GM23248 (cell line): ENCODE results near the gene STPG1. TPM values are rescaled to one million over a fixed set of nuclear protein-coding genes. Genes with fewer than 3 reads are reported as not detected.
A peak's percentile ranks its signal among the peaks of the same experiment; 100 is the strongest.

Experiments
- DNase-seq: peaks from one replicate; pipeline ENCODE4 v3.0.0-alpha.2; 2015
- H2AFZ ChIP-seq: fragments of 200-600 bp; sonication (generic); 2 replicates; pipeline ENCODE4 v1.6.1; 2016; ENCODE audit warnings: antibody characterized with exemption
- H3F3A ChIP-seq: fragments of 200-600 bp; sonication (generic); 2 replicates; pipeline ENCODE4 v1.6.1; 2016; ENCODE audit warnings: mild to moderate bottlenecking, antibody characterized with exemption, mixed run types; ENCODE audit not compliant: insufficient read depth
- H3K27ac ChIP-seq: fragments of 200-600 bp; sonication (generic); 2 replicates; pipeline ENCODE4 v1.5.1; 2016; ENCODE audit warnings: mild to moderate bottlenecking
- H3K27me3 ChIP-seq: fragments of 200-600 bp; sonication (generic); replicated peaks from 2 replicates; pipeline ENCODE4 v1.6.1; 2016; ENCODE audit warnings: mild to moderate bottlenecking; ENCODE audit not compliant: insufficient read depth
- H3K36me3 ChIP-seq: fragments of 200-600 bp; sonication (generic); 2 replicates; pipeline ENCODE4 v1.6.1; 2016; ENCODE audit warnings: low read depth, mild to moderate bottlenecking
- H3K4me1 ChIP-seq: fragments of 200-600 bp; sonication (generic); 2 replicates; pipeline ENCODE4 v1.6.1; 2016; ENCODE audit warnings: mild to moderate bottlenecking; ENCODE audit not compliant: insufficient read depth
- H3K4me2 ChIP-seq: fragments of 200-600 bp; sonication (generic); one replicate; pipeline ENCODE4 v1.6.1; 2016; ENCODE audit warnings: mild to moderate bottlenecking; ENCODE audit not compliant: unreplicated experiment
- H3K4me3 ChIP-seq: fragments of 200-600 bp; sonication (generic); 2 replicates; pipeline ENCODE4 v1.5.1; 2016; ENCODE audit warnings: mild to moderate bottlenecking
- H3K79me2 ChIP-seq: fragments of 200-600 bp; sonication (generic); 2 replicates; pipeline ENCODE4 v1.6.1; 2016; ENCODE audit warnings: mild to moderate bottlenecking; ENCODE audit not compliant: insufficient read depth
- H3K9ac ChIP-seq: fragments of 200-600 bp; sonication (generic); 2 replicates; pipeline ENCODE4 v1.6.1; 2016; ENCODE audit warnings: mild to moderate bottlenecking
- H3K9me2 ChIP-seq: fragments of 200-600 bp; sonication (generic); 2 replicates; pipeline ENCODE4 v1.6.1; 2016; ENCODE audit warnings: mixed run types, mild to moderate bottlenecking, moderate library complexity; ENCODE audit not compliant: insufficient read depth
- H3K9me3 ChIP-seq: fragments of 200-600 bp; sonication (generic); one replicate; pipeline ENCODE4 v1.6.1; 2017; ENCODE audit warnings: low read depth
- H4K20me1 ChIP-seq: fragments of 200-600 bp; sonication (generic); 2 replicates; pipeline ENCODE4 v1.6.0; 2016; ENCODE audit not compliant: insufficient read depth
- EZH2 ChIP-seq: fragments of 200-600 bp; sonication (generic); IDR thresholded peaks from 2 replicates; pipeline ENCODE4 v1.6.1; 2018; ENCODE audit warnings: antibody characterized with exemption, mild to moderate bottlenecking; ENCODE audit not compliant: insufficient read depth, poor library complexity, severe bottlenecking
- EZH2phosphoT487 ChIP-seq: fragments of 200-600 bp; sonication (generic); IDR thresholded peaks from 2 replicates; pipeline ENCODE4 v1.6.1; 2018; ENCODE audit warnings: antibody characterized with exemption, moderate library complexity, mild to moderate bottlenecking, low read depth; ENCODE audit not compliant: insufficient read depth
- WGBS, 2 experiments: methylation state at CpG; one replicate each; pipeline ENCODE4 v1.1.6; 2015 to 2017; ENCODE audit warnings: low lambda C conversion rate in 2 of 2, low coverage in 1 of 2; ENCODE audit errors: missing lambda C conversion rate in 2 of 2; 5-methylcytosine and 5-hydroxymethylcytosine counted together
- in situ Hi-C: fragments of 300-500 bp; cut with MboI; formaldehyde crosslinking; loops from 2 replicates; pipeline ENCODE4 v1.15.0; 2020
- polyA plus RNA-seq: library from polyadenylated mRNA; unstranded; fragments of >200 nt; fragmentation: Nextera tagmentation; extraction: Ambion mirVana; gene quantifications from 2 replicates; pipeline ENCODE4 v1.2.1, GENCODE V29; 2016
- total RNA-seq: library from RNA; depleted of rRNA; stranded (reverse); fragments of >200 nt; shearing (Covaris generic); gene quantifications from 2 replicates; pipeline ENCODE4 v1.2.3, GENCODE V29; 2014

The STPG1 gene
- total and polyA plus RNA-seq, 2 experiments from 2014 or later = 7.9 to 9.2 TPM

DNA sequence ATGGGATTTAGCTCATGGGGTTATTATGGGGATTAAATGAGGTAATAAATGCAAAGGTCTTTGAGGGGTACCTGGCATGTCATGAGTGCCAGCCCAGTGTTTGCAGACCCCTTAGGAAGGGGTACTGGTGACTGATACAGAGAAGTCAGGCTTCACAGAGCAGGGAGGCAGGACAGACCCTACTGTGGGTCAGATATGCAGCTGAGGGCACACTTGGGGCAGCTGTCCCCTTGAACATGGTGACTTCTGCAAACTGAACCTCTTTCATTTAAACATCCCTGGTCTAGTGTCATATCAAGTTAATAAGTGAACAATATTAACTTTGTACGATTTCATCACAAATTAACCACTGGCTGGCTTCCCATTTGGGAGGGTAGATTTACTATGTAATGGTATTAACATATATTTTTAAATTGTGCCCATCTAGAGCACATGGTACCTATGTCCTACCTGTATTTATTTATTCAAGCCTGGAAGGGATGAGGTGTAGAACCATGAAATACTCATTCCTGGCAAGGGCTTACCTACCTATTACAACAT is 25.9 kb downstream of the STPG1 start:
- Histone ChIP-seq H3K9me2 (no peaks in the 10 kb centered on the region), H3K27ac (no peak overlapping the region), H3K4me1 (peaks cover 43% of the 10 kb centered on the region), H3K9ac (no peak overlapping the region), H3K36me3 (no peaks in the 10 kb centered on the region), H4K20me1 (no peaks in the 10 kb centered on the region), H2AFZ (no peak overlapping the region), H3K4me2 (no peak overlapping the region), H3F3A (peaks cover 40% of the 10 kb centered on the region), H3K79me2 (no peaks in the 10 kb centered on the region), H3K9me3 (no peaks in the 10 kb centered on the region), H3K4me3 (no peak overlapping the region), H3K27me3 (no peaks in the 10 kb centered on the region)
- no peak for DNase-seq
- no peak for TF ChIP-seq EZH2
- TF ChIP-seq EZH2phosphoT487 = no peak
- WGBS, 2 experiments = 48 to 59% methylated on average over 1 of the region's 1 CpG
- in situ Hi-C loops = no loop called here

DNA sequence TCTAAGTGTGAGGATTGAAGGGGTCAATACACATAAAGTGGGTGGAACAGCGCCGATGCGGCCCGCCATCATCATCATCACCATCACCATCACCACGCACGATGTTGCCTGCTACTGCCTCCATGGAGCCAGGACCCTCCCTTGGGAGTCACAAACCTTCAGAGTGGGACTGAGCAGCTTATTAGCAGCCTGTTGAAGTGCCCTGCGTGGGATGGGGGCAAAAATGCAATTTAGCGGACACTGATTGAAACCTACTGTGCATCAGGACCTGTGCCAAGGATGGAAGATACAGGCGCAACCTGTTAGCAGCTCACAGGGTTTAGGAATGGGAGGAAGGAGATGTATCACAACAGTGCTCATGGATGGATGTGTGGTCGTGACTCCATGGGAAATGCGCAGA is 26.7 kb downstream of the STPG1 start:
- no peaks in the 10 kb centered on the region for H3K9me3 ChIP-seq
- no peak overlapping the region for H3K4me3 ChIP-seq
- H3K79me2 ChIP-seq = no peaks in the 10 kb centered on the region
- no peak overlapping the region for H3K27ac ChIP-seq
- 58 to 61% methylated on average over 11 of the region's 11 CpGs for WGBS, 2 experiments
- in situ Hi-C loops = no loop called here
- no peaks in the 10 kb centered on the region for H3K27me3 ChIP-seq
- DNase-seq = no peak
- H3K4me2 ChIP-seq = no peak overlapping the region
- no peak overlapping the region for H2AFZ ChIP-seq
- peaks cover 37% of the 10 kb centered on the region for H3F3A ChIP-seq
- H4K20me1 ChIP-seq = no peaks in the 10 kb centered on the region
- TF ChIP-seq EZH2phosphoT487 (no peak), EZH2 (no peak)
- no peaks in the 10 kb centered on the region for H3K36me3 ChIP-seq
- no peak overlapping the region for H3K9ac ChIP-seq
- H3K4me1 ChIP-seq = peaks cover 40% of the 10 kb centered on the region
- H3K9me2 ChIP-seq = no peaks in the 10 kb centered on the region

DNA sequence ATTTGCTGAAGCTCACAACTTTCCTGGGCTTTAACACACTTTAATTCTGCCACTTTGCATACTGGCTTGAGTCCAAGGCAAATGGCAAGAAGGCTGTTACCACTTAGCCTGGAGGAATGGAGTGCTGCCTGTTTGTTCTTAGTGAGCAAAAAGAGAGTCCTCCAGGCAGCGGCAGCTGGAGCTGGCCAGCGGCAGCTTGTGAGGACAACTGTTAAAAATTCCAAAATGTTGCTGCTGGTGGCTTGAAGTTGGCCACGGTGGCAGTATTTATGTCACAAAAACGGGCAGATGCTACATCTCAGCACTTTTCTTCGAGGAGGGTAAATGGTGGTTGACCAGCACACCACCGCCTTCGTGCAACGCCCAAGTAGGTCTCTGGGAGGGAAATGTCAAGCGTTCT is 27.3 kb downstream of the STPG1 start:
- in situ Hi-C loops = no loop called here
- DNase-seq = peak; percentile 50
- Histone ChIP-seq H3K4me2 (no peak overlapping the region), H4K20me1 (no peaks in the 10 kb centered on the region), H3K9me2 (no peaks in the 10 kb centered on the region), H3K79me2 (no peaks in the 10 kb centered on the region), H3K36me3 (no peaks in the 10 kb centered on the region), H3K27ac (peak overlapping the region; percentile 71), H3K27me3 (no peaks in the 10 kb centered on the region), H3K4me3 (no peak overlapping the region), H2AFZ (no peak overlapping the region), H3K9me3 (no peaks in the 10 kb centered on the region), H3K9ac (no peak overlapping the region), H3K4me1 (peaks cover 34% of the 10 kb centered on the region), H3F3A (peaks cover 31% of the 10 kb centered on the region)
- 25 to 36% methylated on average over 9 of the region's 9 CpGs for WGBS, 2 experiments
- no peak for TF ChIP-seq EZH2phosphoT487
- TF ChIP-seq EZH2 = no peak

DNA sequence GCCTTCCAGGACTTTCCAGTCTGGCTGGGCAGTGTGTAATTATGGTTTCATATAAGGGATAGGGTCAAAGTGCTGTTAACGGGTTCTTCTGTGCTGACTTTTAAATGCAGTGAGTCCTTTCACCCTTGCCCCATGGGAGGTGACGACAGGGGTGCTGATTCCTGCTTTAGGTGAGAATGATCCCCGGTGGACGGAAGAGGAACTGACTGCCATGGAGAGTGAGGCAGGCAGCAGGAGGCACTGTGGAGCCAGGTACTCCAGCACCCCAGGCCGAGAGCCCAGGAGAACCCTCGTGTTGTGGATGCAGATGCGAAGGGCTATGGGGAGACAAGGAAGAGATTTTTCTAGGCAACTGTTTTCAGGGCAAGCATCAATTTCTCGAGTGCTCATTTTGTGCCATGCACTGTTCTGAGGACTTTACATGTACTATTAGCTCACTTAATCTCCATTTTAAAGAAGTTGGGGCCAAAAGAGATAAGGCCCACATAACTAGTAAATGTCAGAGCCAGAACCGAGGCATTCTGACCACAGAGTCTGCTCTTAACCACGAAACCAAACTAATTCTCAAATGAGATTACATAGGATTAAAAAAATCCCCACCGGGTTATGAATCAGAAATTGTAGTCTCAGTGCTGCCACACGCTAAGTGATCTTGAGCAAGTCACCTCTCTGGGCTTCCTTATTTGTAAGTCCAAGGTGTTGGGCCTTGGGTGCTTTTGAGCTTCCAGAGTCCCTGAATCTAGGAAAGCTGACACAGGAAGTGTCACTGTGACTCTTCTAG is 28.2 kb downstream of the STPG1 start:
- peak overlapping the region; percentile 71 for H3K27ac ChIP-seq
- H3K36me3 ChIP-seq = no peaks in the 10 kb centered on the region
- H3K4me3 ChIP-seq = no peak overlapping the region
- H3K9me3 ChIP-seq = no peaks in the 10 kb centered on the region
- TF ChIP-seq EZH2phosphoT487 = no peak
- TF ChIP-seq EZH2 = no peak
- peak; percentile 81 for DNase-seq
- in situ Hi-C loops = no loop called here
- H3K79me2 ChIP-seq = no peaks in the 10 kb centered on the region
- H3K4me2 ChIP-seq = peak overlapping the region; percentile 70
- H3K9ac ChIP-seq = peak overlapping the region; percentile 70; the same call in 1 of the 2 replicates
- H2AFZ ChIP-seq = no peak overlapping the region
- H3K9me2 ChIP-seq = no peaks in the 10 kb centered on the region
- H3K27me3 ChIP-seq = no peaks in the 10 kb centered on the region
- WGBS, 2 experiments = 72 to 75% methylated on average over 12 of the region's 12 CpGs
- H3K4me1 ChIP-seq = peaks cover 31% of the 10 kb centered on the region
- no peaks in the 10 kb centered on the region for H4K20me1 ChIP-seq
- H3F3A ChIP-seq = peaks cover 34% of the 10 kb centered on the region
